ENCODE data around the gene FFAR2.
"Not testable (repeated sequence)": the region's sequence is repeated elsewhere in the genome, so short reads cannot be mapped to it uniquely, and the experiment has no call there.

Gene FFAR2

DNA sequence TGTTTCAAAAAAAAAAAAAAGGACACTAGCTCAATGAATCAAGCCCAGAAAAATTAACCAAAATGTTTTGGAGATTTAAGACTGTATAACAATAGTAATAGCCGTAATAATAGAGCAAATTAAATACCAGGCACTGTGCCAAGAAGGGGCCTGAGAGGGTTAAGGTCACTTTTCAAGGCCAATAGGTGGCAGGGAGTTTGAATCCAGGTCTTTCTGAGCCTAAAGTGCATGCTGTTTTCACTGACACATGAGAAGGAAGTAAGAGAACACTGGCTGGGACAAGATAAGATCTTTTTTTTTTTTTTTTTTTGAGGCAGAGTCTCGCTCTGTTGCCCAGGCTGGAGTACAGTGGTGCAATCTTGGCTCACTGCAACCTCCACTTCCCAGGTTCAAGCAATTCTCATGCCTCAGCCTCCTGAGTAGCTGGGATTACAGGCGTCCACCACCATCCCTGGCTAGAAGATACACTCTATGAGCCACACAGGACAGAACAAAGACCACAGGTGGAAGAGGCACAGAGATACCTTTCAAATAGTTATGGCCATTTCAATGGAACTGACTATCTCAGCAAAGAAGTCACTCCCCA lies 7.7 kb downstream of the FFAR2 start:
- DNase-seq (ENCODE audit: low read depth) = no peak

DNA sequence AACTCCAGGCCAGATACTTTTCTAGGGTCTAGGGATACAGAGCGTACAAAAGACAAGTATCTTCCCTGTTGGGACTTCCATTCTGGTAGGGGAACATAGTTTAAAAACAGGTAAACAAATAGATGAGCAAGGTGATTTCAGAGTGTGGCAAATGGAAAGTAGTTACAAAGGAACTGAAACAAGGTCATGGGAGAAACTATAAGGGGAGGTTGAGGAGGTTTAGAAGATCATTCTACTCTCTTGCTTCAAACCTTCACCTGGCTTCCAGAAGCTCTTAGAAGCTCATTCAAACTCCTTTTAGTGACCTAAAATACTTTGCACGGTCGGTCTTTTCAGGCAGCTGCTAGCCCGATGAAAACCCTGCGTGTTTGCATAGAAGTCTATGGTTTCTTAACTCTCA lies 9.1 kb downstream of the FFAR2 start:
- no peak for DNase-seq (ENCODE audit: low read depth)

DNA sequence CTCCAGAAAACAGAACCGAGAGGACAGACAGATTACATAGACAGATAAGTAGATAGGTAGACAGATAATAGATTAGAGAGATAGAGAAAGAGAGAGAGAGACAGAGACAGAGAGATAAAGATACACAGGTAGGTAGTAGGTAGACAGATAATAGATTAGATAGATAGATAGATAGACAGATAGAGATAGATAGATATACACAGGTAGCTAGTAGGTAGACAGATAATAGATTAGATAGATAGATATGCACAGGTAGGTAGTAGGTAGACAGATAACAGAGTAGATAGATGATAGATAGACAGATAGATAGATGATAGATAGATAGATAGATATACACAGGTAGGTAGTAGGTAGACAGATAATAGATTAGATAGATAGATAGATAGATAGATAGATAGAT lies 10.1 kb downstream of the FFAR2 start:
- no peak for DNase-seq (ENCODE audit: low read depth)

DNA sequence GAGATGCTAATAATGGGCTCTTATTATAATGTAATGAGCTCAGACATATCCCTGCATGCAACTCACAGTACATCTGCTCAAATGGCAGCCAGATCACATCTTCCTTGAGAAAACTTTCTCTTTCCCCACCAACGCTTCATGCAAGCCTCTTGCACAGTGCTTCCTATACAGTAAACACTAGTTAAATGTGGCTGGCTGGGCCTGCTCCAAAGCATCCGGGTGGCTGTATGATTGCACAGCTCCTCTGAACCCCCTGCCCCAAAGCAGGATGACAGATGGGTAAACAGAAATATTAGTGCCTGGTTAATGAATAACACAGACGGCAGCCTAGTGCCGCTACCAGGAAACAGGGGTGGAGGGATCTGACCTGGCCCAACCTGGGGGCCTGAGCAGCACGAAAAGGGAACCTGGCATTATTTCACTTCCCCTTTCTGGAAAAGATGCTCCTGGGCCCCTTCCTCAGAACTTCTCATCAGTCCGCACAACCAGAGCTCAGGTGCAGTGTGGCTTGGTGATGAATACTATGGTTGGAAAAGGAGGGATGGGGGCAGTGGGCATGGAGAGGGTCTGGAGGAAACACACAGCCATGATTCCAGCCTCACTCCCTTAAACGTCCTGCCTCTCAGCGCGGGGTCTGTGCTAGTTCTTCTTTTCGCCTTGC lies 10.8 kb downstream of the FFAR2 start:
- no peak for DNase-seq (ENCODE audit: low read depth)

DNA sequence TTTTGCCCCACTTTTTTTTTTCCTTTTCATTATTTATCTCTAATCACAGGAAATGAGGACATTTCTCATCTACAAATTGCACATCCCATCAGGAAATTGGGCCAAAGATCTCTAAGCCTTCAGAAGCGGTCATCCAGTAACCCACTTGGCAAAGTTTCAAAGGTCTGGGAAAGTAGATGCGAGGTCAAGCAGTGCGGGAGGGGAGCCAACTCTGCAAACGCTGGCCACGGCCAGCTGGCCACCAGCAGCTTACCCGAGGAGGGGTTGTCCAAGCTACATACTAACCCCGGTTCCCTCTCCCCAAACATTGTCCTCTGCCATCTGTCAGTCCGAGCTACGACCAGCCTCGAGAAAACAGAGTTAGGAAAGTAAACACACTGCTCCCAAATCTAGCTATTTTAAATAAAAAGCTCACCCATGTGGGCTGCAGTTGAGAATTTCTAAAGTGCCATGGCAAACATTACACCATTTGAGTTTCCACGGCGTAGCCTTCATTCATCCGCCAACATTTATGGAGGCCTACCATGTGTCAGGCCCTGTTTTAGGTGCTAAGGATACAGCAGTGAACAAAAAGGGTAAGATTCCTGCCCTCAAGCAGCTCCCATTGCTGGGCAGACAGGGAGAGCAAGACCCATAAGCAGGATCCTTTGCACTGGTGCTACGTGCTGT lies 11.5 kb downstream of the FFAR2 start:
- no peak for DNase-seq (ENCODE audit: low read depth)

DNA sequence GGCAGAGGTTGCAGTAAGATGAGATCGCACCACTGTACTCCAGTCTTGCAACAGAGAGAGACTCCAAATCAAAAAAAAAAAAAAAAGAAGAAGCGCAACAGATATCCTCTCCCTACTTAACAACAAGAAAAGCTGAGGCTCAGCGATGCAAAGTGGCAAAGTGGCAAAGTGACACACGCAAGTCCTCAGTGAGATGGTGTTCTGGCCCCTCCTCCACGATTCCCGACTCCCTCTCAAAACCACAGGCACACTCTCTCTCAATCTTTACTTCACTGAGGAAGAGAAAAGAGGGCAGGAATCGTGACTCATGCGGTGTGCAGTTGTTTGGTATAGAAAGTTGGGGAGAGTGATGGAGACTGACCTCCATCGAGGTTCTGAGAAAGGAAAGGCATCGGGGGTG lies 12.6 kb downstream of the FFAR2 start:
- no peak for DNase-seq (ENCODE audit: low read depth)

DNA sequence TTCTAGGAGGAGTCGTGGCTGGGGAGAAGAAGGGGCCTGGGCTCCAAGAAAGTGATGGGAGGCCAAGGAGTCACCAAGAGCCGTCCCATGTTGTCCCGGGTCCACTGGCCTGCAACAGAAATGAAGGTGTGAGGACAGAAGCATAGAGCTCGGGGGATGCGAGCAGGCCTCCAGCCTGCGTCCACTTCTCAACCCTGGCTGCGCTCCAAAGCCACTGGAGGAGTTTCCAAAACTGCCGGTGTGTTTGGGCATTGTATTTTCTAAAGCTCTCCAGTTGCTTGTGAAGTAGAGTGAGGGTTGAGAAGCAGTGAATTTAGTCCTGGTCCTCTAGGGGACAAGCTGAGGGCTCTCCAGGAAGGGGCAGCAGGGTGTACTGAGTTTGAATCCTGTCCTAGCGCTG lies 13.0 kb downstream of the FFAR2 start:
- no peak for DNase-seq (ENCODE audit: low read depth)

DNA sequence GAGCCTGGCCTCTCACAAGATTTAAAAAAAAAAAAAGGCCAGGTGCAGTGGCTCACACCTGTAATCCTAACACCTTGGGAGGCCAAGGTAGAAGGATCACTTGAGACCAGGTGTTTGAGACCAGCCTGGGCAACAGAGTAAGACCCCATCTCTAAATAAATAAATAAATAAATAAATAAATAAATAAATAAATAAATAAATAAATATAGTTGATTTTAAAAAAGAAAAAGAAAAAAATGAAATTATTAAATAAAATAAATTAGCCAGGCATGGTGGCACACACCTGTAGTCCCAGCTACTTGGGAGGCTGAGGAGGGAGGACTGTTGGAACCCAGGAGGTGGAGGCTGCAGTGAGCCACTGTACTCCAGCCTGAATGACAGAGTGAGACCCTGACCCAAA lies 13.7 kb downstream of the FFAR2 start:
- DNase-seq (ENCODE audit: low read depth) = not testable (repeated sequence)

DNA sequence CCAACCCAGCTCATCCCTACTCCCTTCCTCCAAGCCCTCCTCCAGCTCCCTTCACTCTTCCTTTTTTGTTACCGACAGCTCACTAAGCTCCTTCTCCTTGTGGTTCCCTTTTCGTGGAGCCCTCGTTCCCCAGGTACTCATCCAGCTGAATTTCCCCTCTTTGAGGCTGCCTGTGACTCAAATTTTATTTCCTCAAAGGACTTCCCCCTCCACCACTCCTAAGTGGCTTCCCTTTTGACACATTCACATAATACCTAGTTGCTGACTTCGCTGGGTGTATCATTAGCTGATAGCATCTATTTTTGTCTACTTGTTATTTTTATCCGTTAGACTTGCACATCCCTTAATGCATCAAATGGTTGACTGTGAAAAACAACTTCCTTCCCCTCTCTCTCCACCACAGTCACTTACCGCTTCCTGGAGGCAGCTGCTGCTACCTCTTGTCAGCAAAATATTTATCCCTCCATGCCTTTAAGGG lies 14.5 kb downstream of the FFAR2 start:
- peak; percentile 15 for DNase-seq (ENCODE audit: low read depth)

DNA sequence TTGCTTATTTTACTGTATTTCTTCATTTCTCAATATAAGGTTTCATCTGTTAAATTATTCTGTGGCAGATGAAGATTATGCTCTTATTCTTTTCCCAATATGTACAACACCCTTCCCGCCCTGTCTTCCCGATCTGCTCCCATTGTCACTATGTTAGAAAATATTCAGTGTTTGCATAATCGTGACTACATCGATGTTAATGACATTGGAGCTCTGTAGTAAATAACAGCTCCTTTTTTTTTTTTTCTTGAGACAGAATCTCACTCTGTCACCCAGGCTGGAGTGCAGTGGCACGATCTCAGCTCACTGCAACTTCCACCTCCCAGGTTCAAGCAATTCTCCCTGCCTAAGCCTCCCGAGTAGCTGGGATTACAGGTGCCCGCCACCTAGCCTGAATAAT lies 14.9 kb downstream of the FFAR2 start:
- not testable (repeated sequence) for DNase-seq (ENCODE audit: low read depth)

DNA sequence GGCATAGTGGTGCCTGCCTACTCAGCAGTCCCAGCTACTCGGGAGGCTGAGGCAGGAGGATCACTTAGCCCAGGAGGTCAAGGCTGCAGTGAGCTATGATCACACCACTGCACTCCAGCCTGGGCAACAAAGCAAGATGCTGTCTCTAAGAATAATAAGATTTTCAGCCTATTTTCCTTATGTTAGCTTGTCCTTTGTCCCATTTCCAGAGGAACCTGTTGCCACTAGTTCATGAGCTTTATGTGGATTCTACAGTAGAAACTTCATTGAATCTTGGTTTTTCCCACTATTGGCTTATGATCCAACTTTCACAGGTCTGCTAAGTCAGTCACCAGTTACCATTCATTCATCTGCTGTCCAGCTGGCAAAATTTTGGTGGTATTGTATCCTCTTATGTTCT lies 18.2 kb downstream of the FFAR2 start:
- no peak for DNase-seq (ENCODE audit: low read depth)

DNA sequence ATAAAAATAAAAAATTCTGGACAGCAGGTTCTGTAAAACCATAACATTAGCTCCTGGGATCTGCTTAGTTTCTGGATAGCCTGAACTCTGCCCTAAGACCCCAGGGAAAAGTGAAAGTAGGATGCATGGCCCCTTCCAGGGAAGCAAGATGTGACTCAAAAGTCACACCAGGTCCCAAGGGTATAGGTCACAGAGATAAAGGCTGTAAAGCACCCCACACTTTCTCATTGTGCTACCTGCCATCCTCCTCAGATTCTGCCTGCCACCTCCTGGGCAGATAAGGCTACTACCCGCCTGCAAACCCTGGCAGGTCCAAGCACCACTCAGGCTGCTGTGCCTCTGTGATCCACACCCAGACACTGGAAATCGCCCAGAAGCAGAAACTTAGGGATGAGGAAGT lies 20.6 kb downstream of the FFAR2 start:
- peak; percentile 38 for DNase-seq (ENCODE audit: low read depth)

DNA sequence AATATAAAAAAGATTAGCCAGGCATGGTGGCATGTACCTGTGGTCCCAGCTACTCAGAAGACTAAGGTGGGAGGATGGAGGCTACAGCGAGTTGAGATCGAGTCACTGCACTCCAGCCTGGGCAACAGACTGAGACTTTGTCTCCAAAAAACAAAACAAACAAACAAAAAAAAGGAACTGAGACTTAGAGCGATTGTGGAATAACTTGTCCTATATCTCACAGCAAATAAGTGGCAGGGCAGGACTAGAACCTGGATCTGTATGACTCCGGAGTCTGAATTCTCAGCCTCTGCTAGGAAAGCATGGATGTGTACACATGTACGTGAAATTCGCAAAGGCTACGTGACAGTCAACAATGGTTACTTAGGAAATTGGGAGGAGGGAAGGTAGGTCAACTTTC lies 22.1 kb downstream of the FFAR2 start:
- no peak for DNase-seq (ENCODE audit: low read depth)

DNA sequence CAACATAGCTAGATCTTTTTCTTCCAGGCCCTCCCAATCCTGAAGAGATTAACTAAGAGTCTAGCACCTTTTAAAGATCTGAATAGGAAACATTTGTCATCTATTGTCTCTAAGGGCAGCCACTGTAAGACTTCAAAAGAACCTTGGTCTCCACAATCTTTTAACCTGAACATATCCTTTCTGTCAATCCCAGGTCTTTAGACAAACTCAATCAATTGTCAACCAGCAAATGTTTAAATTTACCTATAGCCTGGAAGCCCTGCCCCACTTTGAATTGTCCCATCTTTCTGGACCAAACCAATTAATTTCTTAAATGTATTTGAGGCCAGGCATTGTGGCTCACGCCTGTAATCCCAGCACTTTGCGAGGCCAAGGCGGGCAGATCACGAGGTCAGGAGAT lies 23.0 kb downstream of the FFAR2 start:
- not testable (repeated sequence) for DNase-seq (ENCODE audit: low read depth)

DNA sequence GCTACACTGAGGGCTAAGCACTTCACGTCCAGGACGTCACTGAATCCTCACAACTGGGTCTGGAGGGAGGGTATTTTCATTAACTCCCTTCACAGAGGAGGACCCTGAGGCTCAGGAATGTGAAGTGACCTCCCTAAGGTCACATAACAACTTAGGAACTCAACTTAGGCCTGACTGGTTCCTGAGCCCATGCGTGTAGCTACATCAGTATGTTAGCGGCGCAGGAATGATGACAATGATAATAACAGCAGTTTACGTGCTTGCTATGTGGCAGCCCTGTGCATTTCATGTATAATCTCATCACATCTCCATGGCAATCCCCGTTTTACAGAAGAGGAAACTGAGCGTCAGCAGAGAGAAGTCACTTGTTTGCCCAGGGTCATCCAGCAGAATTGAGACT lies 23.9 kb downstream of the FFAR2 start:
- DNase-seq (ENCODE audit: low read depth) = no peak

DNA sequence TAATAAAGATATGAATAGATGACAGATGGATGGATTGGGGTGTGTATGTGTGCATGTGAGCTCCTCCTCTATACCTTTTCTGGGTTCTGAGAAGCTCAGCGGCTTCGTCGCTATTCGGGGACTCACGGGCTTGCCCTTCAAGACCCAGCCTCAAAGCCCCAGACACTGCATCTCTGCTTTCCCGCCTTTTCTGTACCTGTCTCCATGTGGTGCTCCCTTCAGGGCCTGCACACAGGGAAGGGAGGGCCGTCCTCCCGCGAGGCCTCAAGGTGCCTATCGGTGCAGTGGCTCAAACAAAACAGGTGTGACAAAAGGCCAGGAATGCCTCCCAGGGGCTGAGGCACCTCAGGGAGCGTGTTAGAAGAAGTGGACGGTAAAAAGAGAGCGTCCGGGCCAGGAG lies 26.0 kb downstream of the FFAR2 start:
- DNase-seq (ENCODE audit: low read depth) = no peak

DNA sequence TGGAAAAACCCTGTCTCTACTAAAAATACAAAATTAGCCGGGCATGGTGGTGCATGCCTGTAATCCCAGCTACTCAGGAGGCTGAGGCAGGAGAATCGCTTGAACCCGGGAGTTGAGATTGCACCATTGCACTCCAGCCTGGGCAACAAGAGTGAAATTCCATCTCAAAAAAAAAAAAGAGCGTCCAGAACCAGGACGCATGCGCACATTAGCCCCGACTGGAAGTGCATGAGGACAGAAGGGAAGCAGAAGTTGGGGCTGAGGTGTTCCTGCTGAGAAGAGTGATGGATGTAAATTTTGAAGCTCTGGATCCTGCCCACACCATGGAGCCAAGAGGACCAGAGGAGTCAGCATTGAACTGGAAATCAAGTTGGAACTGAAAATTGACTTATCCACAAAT lies 26.5 kb downstream of the FFAR2 start:
- not testable (repeated sequence) for DNase-seq (ENCODE audit: low read depth)

DNA sequence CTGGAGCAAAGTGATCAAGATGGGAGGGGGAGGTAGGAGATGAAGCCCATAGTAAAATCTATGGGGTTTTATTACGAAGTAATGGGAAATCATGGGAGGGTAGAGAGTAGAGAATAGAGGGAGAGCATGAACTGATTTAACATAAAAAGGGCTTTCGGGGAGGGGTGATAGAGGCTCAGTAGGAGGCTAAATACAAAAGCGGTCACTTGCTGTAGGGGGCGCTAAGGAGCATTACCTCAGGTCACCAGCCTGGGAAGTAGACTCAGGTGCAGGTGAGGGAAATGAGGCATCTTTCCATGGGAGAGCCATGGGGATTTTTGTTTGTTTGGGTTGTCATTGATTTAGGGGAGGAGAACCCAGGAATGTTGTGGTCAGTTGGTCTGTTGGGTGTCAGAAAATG lies 28.1 kb downstream of the FFAR2 start:
- DNase-seq (ENCODE audit: low read depth) = no peak

DNA sequence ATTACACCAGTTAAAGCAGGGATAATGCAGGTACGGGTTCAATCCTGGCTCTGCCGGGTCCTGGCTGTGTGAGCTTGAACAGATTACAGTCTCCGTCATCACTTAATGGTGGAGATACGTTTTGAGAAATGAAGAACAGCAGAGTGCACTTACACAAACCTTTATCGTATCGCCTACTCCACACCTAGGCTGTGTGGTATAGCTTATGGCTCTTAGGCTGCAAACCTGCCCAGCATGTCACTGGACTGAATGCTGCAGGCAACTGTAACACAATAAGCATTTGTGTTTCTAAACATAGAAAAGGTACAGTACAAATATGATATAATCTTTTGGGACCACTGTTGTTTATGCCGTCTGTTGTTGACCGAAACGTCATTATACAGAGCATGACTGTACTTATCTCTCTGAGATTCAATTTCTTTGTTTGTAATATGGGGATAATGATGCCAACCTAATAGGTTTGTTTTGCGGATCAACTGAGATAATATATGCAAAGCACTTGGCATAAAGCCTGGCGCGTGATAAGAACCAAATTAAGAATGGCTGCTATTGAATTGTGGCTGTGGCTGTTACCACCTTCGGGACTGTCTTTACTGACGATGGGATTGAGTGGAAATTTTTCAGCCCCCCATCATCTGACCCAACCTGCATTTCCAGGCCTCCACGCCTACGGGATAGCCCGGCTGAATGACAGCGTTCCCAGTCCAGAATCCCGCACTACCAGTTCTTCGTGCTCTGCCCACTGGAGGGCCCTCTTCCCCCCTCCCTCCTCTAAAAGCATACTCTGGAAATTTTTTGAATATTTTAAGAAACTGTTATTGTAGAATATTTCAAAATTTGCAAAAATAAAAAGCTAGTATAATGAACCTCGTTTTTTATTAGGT lies 31.0 kb downstream of the FFAR2 start:
- DNase-seq (ENCODE audit: low read depth) = no peak

DNA sequence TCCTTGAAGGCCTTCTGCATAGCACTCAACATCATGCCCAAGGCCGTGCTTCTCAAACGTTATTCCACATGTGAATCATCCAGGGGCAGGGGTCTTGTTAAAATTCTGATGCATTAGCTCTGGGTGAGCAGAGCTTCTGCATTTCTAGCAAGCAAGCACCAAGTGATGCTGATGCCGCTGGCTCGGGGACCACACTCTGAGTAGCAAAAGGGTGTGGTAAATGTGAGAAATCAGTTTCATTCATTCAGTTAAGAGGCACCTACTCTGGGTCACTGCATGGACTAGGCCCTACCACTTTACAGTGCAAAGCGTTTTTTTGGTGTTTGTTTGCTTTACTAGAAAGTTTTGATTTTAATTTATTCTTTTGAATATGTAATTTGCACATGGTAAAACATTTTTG lies 35.0 kb downstream of the FFAR2 start:
- DNase-seq (ENCODE audit: low read depth) = no peak

DNA sequence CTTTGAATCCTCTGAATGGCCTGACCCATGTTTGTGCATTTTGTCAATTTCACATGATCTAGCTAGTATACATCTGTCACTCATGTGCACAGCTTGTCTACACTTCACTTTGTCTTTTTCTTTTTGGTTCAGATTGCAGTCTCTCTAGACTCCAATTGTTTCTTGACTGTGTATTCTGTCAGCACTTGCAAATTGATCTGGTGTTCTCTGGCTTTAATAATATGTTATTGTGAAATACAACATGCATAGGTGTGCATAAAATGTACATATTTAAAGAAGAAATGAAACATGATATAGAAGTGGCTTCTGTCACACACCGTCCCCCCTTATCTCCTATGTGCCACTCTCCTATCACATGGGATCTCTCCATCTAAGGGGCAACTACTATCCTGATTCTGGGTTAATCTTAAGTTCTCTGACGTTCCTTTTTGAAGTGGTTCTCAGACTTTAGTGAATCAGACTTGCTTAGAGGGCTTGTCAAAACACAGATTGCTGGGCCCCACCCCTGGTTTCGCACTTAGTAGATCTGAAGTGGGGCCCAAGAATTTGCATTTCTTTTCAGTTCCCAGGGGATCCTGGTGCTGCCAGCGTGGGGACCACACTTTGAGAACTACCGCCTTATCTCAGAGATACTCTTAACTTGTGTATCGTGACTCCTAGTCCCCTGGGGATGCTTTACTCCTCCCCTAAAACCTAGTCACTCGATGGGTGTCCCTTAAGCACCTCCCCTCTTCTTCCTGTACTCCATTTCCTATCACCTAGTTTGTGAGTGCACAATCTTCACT lies 36.4 kb downstream of the FFAR2 start:
- DNase-seq (ENCODE audit: low read depth) = no peak

DNA sequence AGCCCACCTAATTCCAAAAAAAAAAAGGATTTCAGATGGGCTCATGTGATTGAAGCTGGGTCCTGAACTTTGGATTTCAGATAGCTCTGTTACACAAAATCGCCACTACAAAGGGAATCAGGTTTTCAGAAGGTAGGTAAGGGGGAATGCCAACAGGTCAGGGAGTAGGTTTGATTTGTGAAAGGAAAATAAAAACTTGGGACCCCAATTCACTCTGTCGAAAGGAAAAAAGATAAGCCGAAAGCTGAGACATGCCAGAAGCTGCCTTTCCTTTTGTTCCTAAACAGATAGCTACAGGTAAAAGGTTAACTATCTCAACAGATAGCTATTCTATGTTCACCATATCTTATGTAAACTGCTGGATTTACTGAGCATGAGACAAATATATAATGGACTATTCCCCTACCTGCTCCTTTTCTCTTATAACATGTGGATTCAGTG lies 38.2 kb downstream of the FFAR2 start:
- DNase-seq (ENCODE audit: low read depth) = no peak
